A549 (cell line): ENCODE results near the gene WHRN. TPM values are rescaled to one million over a fixed set of nuclear protein-coding genes. Genes with fewer than 3 reads are reported as not detected.

Source experiments
- ATAC-seq, 2 experiments: fragments of 200-7000 bp in 1 of 2; fragments of >200 bp in 1 of 2; cut with Nextera tagmentation in 1 of 2; cut with Tn5 transposase in 1 of 2; 3 replicates each; pipeline versions ENCODE4 v1.8.0 to v1.9.1; 2018 to 2020; ENCODE audit warnings: mild to moderate bottlenecking in 1 of 2, moderate library complexity in 1 of 2
- CTCF ChIA-PET: fragments of 300-600 bp; sonication (Branson Sonifier 250); formaldehyde crosslinking; extraction: SDS; loops from one replicate; lab custom pipeline; 2021; ENCODE audit warnings: antibody characterized with exemption, inconsistent platforms; lab: Yijun Ruan, JAX
- POLR2A ChIA-PET: fragments of 350-600 bp; formaldehyde crosslinking; extraction: SDS; loops from one replicate; lab custom pipeline; 2021; ENCODE audit warnings: antibody characterized with exemption, inconsistent platforms; lab: Yijun Ruan, JAX
- DNase-seq, 2 experiments: peaks; one replicate each; pipeline versions ENCODE4 v3.0.0 to v3.0.0-alpha.2; 2011 to 2016; ENCODE audit warnings: low read depth in 1 of 2, low spot score in 1 of 2
- FAIRE-seq: peaks from 2 replicates; lab custom pipeline; 2011; peaks lifted over from hg19 to GRCh38; lab: Jason Lieb, UNC
- H3K27ac ChIP-seq, 2 experiments: fragments of >200 bp; sonication (Bioruptor Twin); formaldehyde crosslinking; 3 replicates each; pipeline ENCODE4 v1.5.1; 2016 to 2017
- H3K4me1 ChIP-seq: fragments of >200 bp; sonication (Bioruptor Twin); formaldehyde crosslinking; 3 replicates; pipeline ENCODE4 v1.6.1; 2016
- H3K4me2 ChIP-seq: fragments of >200 bp; sonication (Bioruptor Twin); formaldehyde crosslinking; 3 replicates; pipeline ENCODE4 v1.6.1; 2016
- H3K4me3 ChIP-seq: fragments of >200 bp; sonication (Bioruptor Twin); formaldehyde crosslinking; 3 replicates; pipeline ENCODE4 v1.5.1; 2016
- H3K9me3 ChIP-seq: fragments of >200 bp; sonication (Bioruptor Twin); formaldehyde crosslinking; 3 replicates; pipeline ENCODE4 v1.6.1; 2016
- CHD4 ChIP-seq: fragments of 200-600 bp; sonication (generic); IDR thresholded peaks from 2 replicates; pipeline ENCODE4 v1.6.1; 2016; ENCODE audit warnings: antibody characterized with exemption, mild to moderate bottlenecking, borderline replicate concordance
- FOSB ChIP-seq: fragments of 250-450 bp; sonication (Bioruptor Pico); IDR thresholded peaks from 2 replicates; pipeline ENCODE4 v1.5.0; 2020; ENCODE audit warnings: mild to moderate bottlenecking, moderate library complexity
- FOSL2 ChIP-seq, 2 experiments: fragments of 450-650 bp in 1 of 2; fragments of >200 bp in 1 of 2; sonication (Bioruptor Twin) in 1 of 2; formaldehyde crosslinking; IDR thresholded peaks; 2 replicates each; pipeline versions ENCODE4 v1.5.0 to v1.6.1; 2016 to 2020; ENCODE audit warnings: mild to moderate bottlenecking in 1 of 2, moderate library complexity in 1 of 2
- GATA3 ChIP-seq: IDR thresholded peaks from 2 replicates; pipeline ENCODE4 v1.6.1; 2012; ENCODE audit warnings: borderline replicate concordance
- HEYL ChIP-seq: fragments of 250-450 bp; sonication (Bioruptor Pico); IDR thresholded peaks from 2 replicates; pipeline ENCODE4 v1.8.0; 2021; ENCODE audit warnings: mild to moderate bottlenecking, moderate library complexity
- HOXB5 ChIP-seq: fragments of 250-450 bp; sonication (Bioruptor Pico); IDR thresholded peaks from 2 replicates; pipeline ENCODE4 v1.5.0; 2020; ENCODE audit warnings: mild to moderate bottlenecking, moderate library complexity
- NPAS2 ChIP-seq: fragments of 250-450 bp; sonication (Bioruptor Pico); IDR thresholded peaks from 2 replicates; pipeline ENCODE4 v1.8.0; 2022; ENCODE audit warnings: mild to moderate bottlenecking, moderate library complexity, borderline replicate concordance
- NR3C1 ChIP-seq: fragments of >200 bp; sonication (Bioruptor Twin); formaldehyde crosslinking; IDR thresholded peaks from 3 replicates; pipeline ENCODE4 v1.6.1; 2017
- PHF8 ChIP-seq: fragments of 200-600 bp; sonication (generic); IDR thresholded peaks from 2 replicates; pipeline ENCODE4 v1.6.1; 2016; ENCODE audit warnings: low read depth, mild to moderate bottlenecking, antibody characterized with exemption, moderate library complexity, borderline replicate concordance
- POLR2AphosphoS2 ChIP-seq: conservative IDR thresholded peaks from 2 replicates; pipeline ENCODE4 v1.6.1; 2012; ENCODE audit warnings: low read length, improper control_type of control experiment, inconsistent platforms
- RAD21 ChIP-seq, 2 experiments: fragments of >200 bp in 1 of 2; sonication (Bioruptor Twin) in 1 of 2; formaldehyde crosslinking in 1 of 2; IDR thresholded peaks in 1 of 2; conservative IDR thresholded peaks in 1 of 2; 2 replicates in 1 of 2; 3 replicates in 1 of 2; pipeline ENCODE4 v1.6.1; 2012 to 2018; ENCODE audit warnings: inconsistent platforms in 1 of 2
- ZNF302 ChIP-seq: fragments of 250-450 bp; sonication (Bioruptor Pico); IDR thresholded peaks from 2 replicates; pipeline ENCODE4 v1.9.0; 2021; ENCODE audit warnings: inconsistent platforms, mild to moderate bottlenecking, moderate library complexity
- WGBS: methylation state at CpG from one replicate; pipeline ENCODE4 v1.1.6; 2017; ENCODE audit errors: missing lambda C conversion rate; 5-methylcytosine and 5-hydroxymethylcytosine counted together
- polyA plus RNA-seq, 4 experiments: library from polyadenylated mRNA; depleted of rRNA in 3 of 4; stranded (reverse); fragments of >200 nt; fragmentation: RNase III in 1 of 4; extraction: RNeasy Plus Mini Kit Qiagen cat#74134 plus additional on column Dnase treatment in 1 of 4; gene quantifications; 2 replicates in 3 of 4; 3 replicates in 1 of 4; pipeline ENCODE4 v1.2.3, GENCODE V29; 2011 to 2017
- TF ChIP-seq, protein P1 (sequence below): fragments of >200 bp; sonication (Bioruptor Twin); formaldehyde crosslinking; IDR thresholded peaks from 3 replicates; pipeline ENCODE4 v1.5.1; 2016
- TF ChIP-seq, protein P2 (sequence below): IDR thresholded peaks from 2 replicates; pipeline ENCODE4 v1.6.1; 2012
- TF ChIP-seq, protein P3 (sequence below): fragments of >200 bp; sonication (Bioruptor Twin); formaldehyde crosslinking; IDR thresholded peaks from 2 replicates; pipeline ENCODE4 v1.6.1; 2016
- TF ChIP-seq, protein P4 (sequence below): fragments of 200-600 bp; sonication (generic); IDR thresholded peaks from 2 replicates; pipeline ENCODE4 v1.6.1; 2016; ENCODE audit warnings: antibody characterized with exemption, mild to moderate bottlenecking, moderate library complexity

The WHRN gene
- polyA plus RNA-seq, 2 of the 4 experiments (the other 2 are of a cell fraction) = 1.2 to 3.2 TPM

DNA sequence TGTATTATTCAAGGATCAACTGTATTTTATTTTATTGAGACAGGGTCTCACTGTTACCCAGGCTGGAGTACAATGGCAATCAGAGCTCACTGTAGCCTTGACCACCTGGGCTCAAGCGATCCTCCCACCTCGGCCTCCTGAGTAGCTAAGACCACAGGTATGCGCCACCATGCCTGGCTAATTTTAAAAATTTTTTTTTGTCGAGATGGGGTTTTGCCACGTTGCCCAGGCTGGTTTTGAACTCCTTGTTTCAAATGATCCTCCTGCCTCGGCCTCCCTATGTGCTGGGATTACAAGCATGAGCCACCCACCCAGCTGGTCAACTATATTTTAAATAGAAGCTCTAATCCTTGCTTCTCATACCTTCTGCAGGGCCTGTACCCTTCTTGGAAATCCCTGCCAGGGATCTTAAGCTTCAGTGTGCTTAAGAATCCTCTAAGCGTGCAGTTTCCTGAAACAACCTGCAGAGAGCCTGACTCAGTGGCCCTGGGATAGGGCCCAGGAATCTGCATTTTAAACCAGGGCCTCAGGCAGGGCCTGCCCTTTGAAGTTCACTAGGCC is 120.4 kb downstream of the WHRN start:
- Histone ChIP-seq H3K4me3 (no peak overlapping the region), H3K9me3 (no peaks in the 10 kb centered on the region)
- no peak for TF ChIP-seq POLR2AphosphoS2
- no peak for TF ChIP-seq FOSB (CRISPR knock-in tag)
- TF ChIP-seq, protein P1, sequence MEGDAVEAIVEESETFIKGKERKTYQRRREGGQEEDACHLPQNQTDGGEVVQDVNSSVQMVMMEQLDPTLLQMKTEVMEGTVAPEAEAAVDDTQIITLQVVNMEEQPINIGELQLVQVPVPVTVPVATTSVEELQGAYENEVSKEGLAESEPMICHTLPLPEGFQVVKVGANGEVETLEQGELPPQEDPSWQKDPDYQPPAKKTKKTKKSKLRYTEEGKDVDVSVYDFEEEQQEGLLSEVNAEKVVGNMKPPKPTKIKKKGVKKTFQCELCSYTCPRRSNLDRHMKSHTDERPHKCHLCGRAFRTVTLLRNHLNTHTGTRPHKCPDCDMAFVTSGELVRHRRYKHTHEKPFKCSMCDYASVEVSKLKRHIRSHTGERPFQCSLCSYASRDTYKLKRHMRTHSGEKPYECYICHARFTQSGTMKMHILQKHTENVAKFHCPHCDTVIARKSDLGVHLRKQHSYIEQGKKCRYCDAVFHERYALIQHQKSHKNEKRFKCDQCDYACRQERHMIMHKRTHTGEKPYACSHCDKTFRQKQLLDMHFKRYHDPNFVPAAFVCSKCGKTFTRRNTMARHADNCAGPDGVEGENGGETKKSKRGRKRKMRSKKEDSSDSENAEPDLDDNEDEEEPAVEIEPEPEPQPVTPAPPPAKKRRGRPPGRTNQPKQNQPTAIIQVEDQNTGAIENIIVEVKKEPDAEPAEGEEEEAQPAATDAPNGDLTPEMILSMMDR = no peak
- TF ChIP-seq PHF8 = no peak
- TF ChIP-seq ZNF302 (CRISPR knock-in tag) = no peak
- TF ChIP-seq, all 56 proteins: peak for 0
- FAIRE-seq (no peak), ATAC-seq (no peak), DNase-seq (no peak)
- POLR2A ChIA-PET = interaction anchor here (0.9 kb wide), 1 partner anchor 13 kb away, joined by 3 read pairs; no protein-coding TSS in a partner anchor
- Histone ChIP-seq H3K4me2 (peak overlapping the region; percentile 34; the same call in 1 of the 3 replicates), H3K4me1 (peaks cover 9% of the 10 kb centered on the region; the same call in 2 of the 3 replicates), H3K27ac (peak overlapping the region; percentile 25 to 56; a peak in 3 of 6 replicates)
- WGBS = 83% methylated on average over 7 of the region's 7 CpGs
- CTCF ChIA-PET = interaction anchor here (0.9 to 2.5 kb wide), 5 partner anchors 18 to 629 kb away, joined by 3 to 15 read pairs (median 3); no protein-coding TSS in a partner anchor

DNA sequence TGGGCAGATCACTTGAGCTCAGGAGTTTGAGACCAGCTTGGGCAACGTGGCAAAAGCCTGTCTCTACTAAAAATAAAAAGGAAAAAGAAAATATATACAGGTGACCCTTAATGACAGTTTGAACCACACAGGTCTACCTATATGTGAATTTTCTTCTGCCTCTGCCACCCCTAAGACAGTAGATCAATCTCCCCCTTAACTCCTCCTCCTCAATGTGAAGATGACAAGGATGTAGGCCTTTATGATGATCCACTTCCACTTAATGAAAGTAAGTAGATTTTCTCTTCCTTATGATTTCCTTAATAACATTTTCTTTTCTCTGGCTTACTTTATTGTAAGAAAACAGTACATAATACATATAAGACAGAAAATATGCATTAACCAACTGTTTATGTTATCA is 120.9 kb downstream of the WHRN start:
- POLR2A ChIA-PET = no interaction called here

DNA sequence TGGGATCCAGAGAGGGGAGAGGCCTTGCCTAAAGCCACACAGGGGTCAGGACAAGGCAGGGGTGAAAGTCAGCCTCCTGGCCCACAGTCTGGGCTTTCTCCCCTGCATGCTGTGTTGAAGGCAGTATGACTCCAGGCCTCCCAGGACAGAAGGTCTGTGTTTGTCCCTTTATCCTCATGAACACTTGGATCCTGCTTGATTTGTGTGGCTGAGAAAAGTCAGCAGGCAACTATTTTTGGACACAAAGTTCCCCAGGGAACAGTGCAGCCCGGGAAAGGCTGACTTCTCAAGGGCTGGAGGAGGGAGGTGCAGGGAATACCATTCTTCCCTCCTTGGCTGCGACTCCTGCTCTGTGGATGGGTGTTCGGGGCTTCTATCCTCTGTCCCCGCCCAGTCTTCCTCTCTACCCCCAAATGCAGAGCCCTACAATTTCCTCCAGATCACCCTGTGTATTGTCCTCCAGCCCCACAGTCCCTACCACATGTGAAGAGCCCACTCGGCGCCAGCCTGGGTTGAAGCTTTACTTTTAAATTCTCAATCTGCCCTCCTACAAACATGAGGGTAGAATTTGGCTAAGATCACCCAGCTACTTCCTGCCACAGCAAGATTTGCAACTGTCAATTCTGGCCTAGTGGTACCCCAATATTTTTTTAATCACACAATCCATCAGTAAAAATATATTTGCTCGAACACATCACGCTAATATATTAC is 121.6 kb downstream of the WHRN start:
- Histone ChIP-seq H3K4me2 (no peak overlapping the region), H3K4me1 (peaks cover 9% of the 10 kb centered on the region; the same call in 2 of the 3 replicates), H3K9me3 (no peaks in the 10 kb centered on the region), H3K4me3 (no peak overlapping the region), H3K27ac (peak overlapping the region in 1 of 2 experiments; percentile 31; a peak in 2 of 6 replicates)
- ATAC-seq (peak in 1 of 2 experiments; percentile 37; a peak in 3 of 6 replicates), DNase-seq (no peak), FAIRE-seq (no peak)
- ChIA-PET POLR2A (no interaction called here), CTCF (interaction anchor here (0.7 to 1.5 kb wide), 2 partner anchors 28 to 44 kb away, joined by 3 read pairs; no protein-coding TSS in a partner anchor)
- WGBS = 82% methylated on average over 8 of the region's 8 CpGs
- TF ChIP-seq HOXB5 (CRISPR knock-in tag) (no peak), NR3C1 (no peak), PHF8 (no peak)

More for the DNA sequence above, 120.9 kb downstream of the WHRN start:
- WGBS = 45% methylated on average over 1 of the region's 1 CpG
- FAIRE-seq (peak; percentile 13), ATAC-seq (no peak), DNase-seq (no peak)
- H3K4me2 ChIP-seq = no peak overlapping the region
- no peak overlapping the region for H3K4me3 ChIP-seq
- CTCF ChIA-PET = interaction anchor here (0.7 to 2.5 kb wide), 4 partner anchors 21 to 630 kb away, joined by 3 to 15 read pairs (median 3); no protein-coding TSS in a partner anchor
- no peak overlapping the region; a peak in 1 of 6 replicates for H3K27ac ChIP-seq
- no peaks in the 10 kb centered on the region for H3K9me3 ChIP-seq
- TF ChIP-seq NPAS2 (CRISPR knock-in tag) = no peak
- TF ChIP-seq, protein P2, sequence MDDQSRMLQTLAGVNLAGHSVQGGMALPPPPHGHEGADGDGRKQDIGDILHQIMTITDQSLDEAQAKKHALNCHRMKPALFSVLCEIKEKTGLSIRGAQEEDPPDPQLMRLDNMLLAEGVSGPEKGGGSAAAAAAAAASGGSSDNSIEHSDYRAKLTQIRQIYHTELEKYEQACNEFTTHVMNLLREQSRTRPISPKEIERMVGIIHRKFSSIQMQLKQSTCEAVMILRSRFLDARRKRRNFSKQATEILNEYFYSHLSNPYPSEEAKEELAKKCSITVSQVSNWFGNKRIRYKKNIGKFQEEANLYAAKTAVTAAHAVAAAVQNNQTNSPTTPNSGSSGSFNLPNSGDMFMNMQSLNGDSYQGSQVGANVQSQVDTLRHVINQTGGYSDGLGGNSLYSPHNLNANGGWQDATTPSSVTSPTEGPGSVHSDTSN = no peak
- H3K4me1 ChIP-seq = peaks cover 9% of the 10 kb centered on the region; the same call in 2 of the 3 replicates

DNA sequence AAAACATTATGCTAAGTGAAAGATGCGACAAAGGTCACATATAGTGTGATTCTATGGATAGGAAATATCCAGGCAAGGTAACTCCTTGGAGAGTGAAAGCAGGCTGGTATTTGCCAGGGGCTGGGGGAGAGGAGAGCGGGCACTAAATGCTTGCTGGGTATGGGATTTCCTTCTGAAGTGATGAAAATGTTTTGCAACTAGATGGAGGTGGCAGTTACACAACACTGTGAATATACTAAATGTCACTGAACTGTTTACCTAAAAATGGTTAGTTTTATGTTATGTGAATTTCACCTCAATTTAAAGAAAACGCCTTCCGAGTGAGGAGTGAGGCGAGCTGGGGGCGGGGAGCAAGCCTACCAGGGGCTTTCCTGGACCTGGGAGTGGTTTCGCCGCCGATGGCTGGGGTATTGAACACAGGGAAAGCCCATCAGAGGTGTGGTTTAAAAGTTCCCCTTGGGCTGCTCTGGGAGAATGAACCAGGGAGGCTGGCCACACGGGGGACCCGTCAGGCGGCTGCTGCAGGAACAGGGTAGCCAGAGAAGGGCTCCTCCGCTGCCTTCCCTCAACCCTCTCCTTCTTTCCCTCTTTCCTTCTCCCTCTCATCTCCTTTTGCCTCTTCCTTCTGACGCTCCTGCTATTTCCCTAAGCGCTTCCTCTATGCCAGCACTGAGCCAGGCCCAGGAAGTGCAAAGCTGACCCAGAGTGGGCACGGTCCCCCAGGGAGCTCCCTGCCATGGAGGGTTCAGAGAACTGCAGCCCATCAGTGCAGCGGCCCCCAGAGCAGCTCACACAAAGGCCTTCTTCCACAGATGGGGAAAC is 122.4 kb downstream of the WHRN start:
- H3K4me3 ChIP-seq = no peak overlapping the region
- DNase-seq = no peak
- peak overlapping the region in 1 of 2 experiments; percentile 31; a peak in 2 of 6 replicates for H3K27ac ChIP-seq
- ChIA-PET CTCF (interaction anchor here (1.5 kb wide), 1 partner anchor 27 kb away, joined by 3 read pairs; no protein-coding TSS in a partner anchor), POLR2A (no interaction called here)
- H3K9me3 ChIP-seq = no peaks in the 10 kb centered on the region
- no peak for FAIRE-seq
- peaks cover 9% of the 10 kb centered on the region; the same call in 2 of the 3 replicates for H3K4me1 ChIP-seq
- WGBS = 87% methylated on average over 17 of the region's 17 CpGs
- H3K4me2 ChIP-seq = no peak overlapping the region
- ATAC-seq = peak; percentile 38 to 50; a peak in 4 of 6 replicates
- no peak for TF ChIP-seq NPAS2 (CRISPR knock-in tag)
- TF ChIP-seq, protein P3, sequence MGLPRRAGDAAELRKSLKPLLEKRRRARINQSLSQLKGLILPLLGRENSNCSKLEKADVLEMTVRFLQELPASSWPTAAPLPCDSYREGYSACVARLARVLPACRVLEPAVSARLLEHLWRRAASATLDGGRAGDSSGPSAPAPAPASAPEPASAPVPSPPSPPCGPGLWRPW = no peak
- TF ChIP-seq CHD4 = no peak
- TF ChIP-seq FOSL2 (IDR thresholded peaks at IDR 0.05) = no peak
- TF ChIP-seq FOSL2 (CRISPR knock-in tag; IDR thresholded peaks at IDR 0.05) = no peak
- TF ChIP-seq GATA3 = no peak
- TF ChIP-seq HEYL = no peak
- no peak for TF ChIP-seq RAD21 (conservative IDR thresholded peaks at IDR 0.05 in 1 of 2, IDR thresholded peaks at IDR 0.05 in 1 of 2)
- TF ChIP-seq, protein P4, sequence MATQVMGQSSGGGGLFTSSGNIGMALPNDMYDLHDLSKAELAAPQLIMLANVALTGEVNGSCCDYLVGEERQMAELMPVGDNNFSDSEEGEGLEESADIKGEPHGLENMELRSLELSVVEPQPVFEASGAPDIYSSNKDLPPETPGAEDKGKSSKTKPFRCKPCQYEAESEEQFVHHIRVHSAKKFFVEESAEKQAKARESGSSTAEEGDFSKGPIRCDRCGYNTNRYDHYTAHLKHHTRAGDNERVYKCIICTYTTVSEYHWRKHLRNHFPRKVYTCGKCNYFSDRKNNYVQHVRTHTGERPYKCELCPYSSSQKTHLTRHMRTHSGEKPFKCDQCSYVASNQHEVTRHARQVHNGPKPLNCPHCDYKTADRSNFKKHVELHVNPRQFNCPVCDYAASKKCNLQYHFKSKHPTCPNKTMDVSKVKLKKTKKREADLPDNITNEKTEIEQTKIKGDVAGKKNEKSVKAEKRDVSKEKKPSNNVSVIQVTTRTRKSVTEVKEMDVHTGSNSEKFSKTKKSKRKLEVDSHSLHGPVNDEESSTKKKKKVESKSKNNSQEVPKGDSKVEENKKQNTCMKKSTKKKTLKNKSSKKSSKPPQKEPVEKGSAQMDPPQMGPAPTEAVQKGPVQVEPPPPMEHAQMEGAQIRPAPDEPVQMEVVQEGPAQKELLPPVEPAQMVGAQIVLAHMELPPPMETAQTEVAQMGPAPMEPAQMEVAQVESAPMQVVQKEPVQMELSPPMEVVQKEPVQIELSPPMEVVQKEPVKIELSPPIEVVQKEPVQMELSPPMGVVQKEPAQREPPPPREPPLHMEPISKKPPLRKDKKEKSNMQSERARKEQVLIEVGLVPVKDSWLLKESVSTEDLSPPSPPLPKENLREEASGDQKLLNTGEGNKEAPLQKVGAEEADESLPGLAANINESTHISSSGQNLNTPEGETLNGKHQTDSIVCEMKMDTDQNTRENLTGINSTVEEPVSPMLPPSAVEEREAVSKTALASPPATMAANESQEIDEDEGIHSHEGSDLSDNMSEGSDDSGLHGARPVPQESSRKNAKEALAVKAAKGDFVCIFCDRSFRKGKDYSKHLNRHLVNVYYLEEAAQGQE = no peak
